Islet of Langerhans (tissue), 1 donor: Measurements from ENCODE around the gene SAMD7.

Experiments
- FAIRE-seq: peaks from one replicate; lab custom pipeline; 2011; peaks lifted over from hg19 to GRCh38; lab: Jason Lieb, UNC

The SAMD7 gene

GRCh38 chr3:169966428-169966950 is 55.1 kb downstream of the SAMD7 start, which contains the start of gene SEC62:
TSS of gene SEC62 (plus strand) at chr3:169966807. CDS start at chr3:169966823, 16 bp downstream.
- FAIRE-seq = no peak

GRCh38 chr3:169966951-169967915 is 55.9 kb downstream of the SAMD7 start:
- no peak for FAIRE-seq

- no peak for FAIRE-seq
These were observed 57.0 kb downstream of the SAMD7 start for GRCh38 chr3:169968224-169968885.

- FAIRE-seq = no peak
These were observed 58.1 kb downstream of the SAMD7 start for GRCh38 chr3:169969174-169970095.

- no peak for FAIRE-seq
These were observed 59.5 kb downstream of the SAMD7 start for GRCh38 chr3:169970847-169971246.

- no peak for FAIRE-seq
These were observed 60.1 kb downstream of the SAMD7 start for GRCh38 chr3:169971522-169971921.

- FAIRE-seq = no peak
These were observed 68.7 kb downstream of the SAMD7 start for GRCh38 chr3:169980055-169980454.

- no peak for FAIRE-seq
These were observed 72.9 kb downstream of the SAMD7 start for GRCh38 chr3:169984292-169984691.
